NCI-H1694 (cell line): ENCODE measurements around the gene ZNF672.
A peak's percentile ranks its signal among the peaks of the same experiment; 100 is the strongest.
"Not testable (repeated sequence)": the region's sequence is repeated elsewhere in the genome, so short reads cannot be mapped to it uniquely, and the experiment has no call there.

Source experiments
- DNase-seq: peaks from one replicate; lab custom pipeline; 2025; lab: John Stamatoyannopoulos, UW

ZNF672 gene

GRCh38 chr1:248813546-248813945 lies 24.5 kb upstream of the ZNF672 start:
- no peak for DNase-seq

- no peak for DNase-seq
Measured at GRCh38 chr1:248814351-248814750, 23.7 kb upstream of the ZNF672 start.

- DNase-seq, result no peak
Measured at GRCh38 chr1:248815407-248816034, 22.5 kb upstream of the ZNF672 start.

GRCh38 chr1:248816042-248816851 lies 21.8 kb upstream of the ZNF672 start:
- DNase-seq, result no peak

GRCh38 chr1:248817065-248817464 lies 21.0 kb upstream of the ZNF672 start:
- DNase-seq, result no peak

GRCh38 chr1:248818505-248819374 lies 19.3 kb upstream of the ZNF672 start:
- no peak for DNase-seq

- DNase-seq, result no peak
Measured at GRCh38 chr1:248820041-248820585, 17.9 kb upstream of the ZNF672 start.

GRCh38 chr1:248821101-248821500 lies 16.9 kb upstream of the ZNF672 start:
- no peak for DNase-seq

GRCh38 chr1:248821641-248822040 lies 16.4 kb upstream of the ZNF672 start:
- DNase-seq, result no peak

GRCh38 chr1:248822148-248823032 lies 15.6 kb upstream of the ZNF672 start:
- DNase-seq, result no peak

- no peak for DNase-seq
Measured at GRCh38 chr1:248823517-248824001, 14.5 kb upstream of the ZNF672 start.

- no peak for DNase-seq
Measured at GRCh38 chr1:248824301-248824700, 13.7 kb upstream of the ZNF672 start.

GRCh38 chr1:248824701-248825100 lies 13.3 kb upstream of the ZNF672 start:
- no peak for DNase-seq

- DNase-seq, result no peak
Measured at GRCh38 chr1:248825136-248825535, 12.9 kb upstream of the ZNF672 start.

- no peak for DNase-seq
Measured at GRCh38 chr1:248825573-248825908, 12.5 kb upstream of the ZNF672 start.

- DNase-seq, result peak; percentile 95
Measured at GRCh38 chr1:248825909-248826760, 11.9 kb upstream of the ZNF672 start, which contains the start of gene SH3BP5L. Gene SH3BP5L, minus strand, starts transcription at chr1:248825915. Its CDS starts 980 bp downstream, at chr1:248824935.

GRCh38 chr1:248828845-248829244 lies 9.2 kb upstream of the ZNF672 start:
- DNase-seq, result no peak

GRCh38 chr1:248830718-248831017 lies 7.4 kb upstream of the ZNF672 start:
- not testable (repeated sequence) for DNase-seq

- DNase-seq, result no peak
Measured at GRCh38 chr1:248831842-248832241, 6.2 kb upstream of the ZNF672 start.

- DNase-seq, result no peak
Measured at GRCh38 chr1:248834343-248834940, 3.6 kb upstream of the ZNF672 start.
